Heart right ventricle (tissue), 16 donors: ENCODE data around the gene PAK1. TPM values are rescaled to one million over a fixed set of nuclear protein-coding genes. Genes with fewer than 3 reads are reported as not detected.

Experiments
- ATAC-seq, 8 donors: fragments of 200-7000 bp; cut with Tn5 transposase; one replicate each; pipeline ENCODE4 v1.9.1; 2020; ENCODE audit warnings: mild to moderate bottlenecking in 8 of 8, moderate library complexity in 8 of 8, moderate number of reproducible peaks in 1 of 8
- DNase-seq, 2 donors: peaks; one replicate each; pipeline ENCODE4 v3.0.0-alpha.2; 2020
- H3K27ac ChIP-seq, 10 donors: fragments of 200-600 bp; sonication (generic) in 2 of 10; one replicate each; pipeline versions ENCODE4 v1.5.0 to v1.8.0; 2020 to 2022; ENCODE audit warnings: mild to moderate bottlenecking in 3 of 10
- H3K27me3 ChIP-seq, 7 donors: fragments of 200-600 bp; one replicate each; pipeline ENCODE4 v1.8.0; 2021 to 2022; ENCODE audit warnings: mild to moderate bottlenecking in 2 of 7
- H3K36me3 ChIP-seq, 9 donors: fragments of 200-600 bp; sonication (generic) in 1 of 9; one replicate each; pipeline versions ENCODE4 v1.5.0 to v1.8.0; 2020 to 2022; ENCODE audit warnings: mild to moderate bottlenecking in 2 of 9
- H3K4me1 ChIP-seq, 9 donors: fragments of 200-600 bp; sonication (generic) in 1 of 9; one replicate each; pipeline versions ENCODE4 v1.5.0 to v1.8.0; 2020 to 2022; ENCODE audit warnings: mild to moderate bottlenecking in 4 of 9
- H3K4me3 ChIP-seq, 10 donors: fragments of 200-600 bp; sonication (generic) in 2 of 10; one replicate each; pipeline versions ENCODE4 v1.5.0 to v1.8.0; 2020 to 2022; ENCODE audit warnings: mild to moderate bottlenecking in 7 of 10, moderate library complexity in 2 of 10
- H3K9me3 ChIP-seq, 11 donors: fragments of 200-600 bp in 10 of 11; sonication (generic) in 2 of 11; one replicate each; pipeline versions ENCODE4 v1.5.0 to v1.8.0; 2013 to 2022; ENCODE audit warnings: mild to moderate bottlenecking in 2 of 11, control low read depth in 1 of 11, moderate library complexity in 1 of 11
- WGBS, 2 donors: extraction: QIAGEN DNeasy Blood & Tissue Kit; methylation state at CpG; one replicate each; pipeline ENCODE4 v1.1.7; 2013; ENCODE audit warnings: inconsistent platforms in 1 of 2; 5-methylcytosine and 5-hydroxymethylcytosine counted together
- intact Hi-C, 10 donors: fragments of 100-400 bp; cut with DNase I; formaldehyde crosslinking; loops; one replicate each; pipeline versions ENCODE4 v1.11.1 to v1.14.2; 2022
- polyA plus RNA-seq, 2 donors: library from polyadenylated mRNA; stranded (reverse); fragments of 200-250 nt; gene quantifications; one replicate each; pipeline ENCODE4 v1.2.3, GENCODE V29; 2013
- total RNA-seq, 10 donors: library from RNA; stranded (reverse); fragmentation: NEBNext Ultra II Directional in 3 of 10; extraction: Animal tissue kit (Norgen Biotek cat#: 25700) in 3 of 10; gene quantifications; one replicate each; pipeline versions ENCODE4 v1.2.1 to v1.2.4, GENCODE V29; 2021 to 2023
- TF ChIP-seq, protein P1 (sequence below), 9 donors: fragments of 200-600 bp; sonication (generic) in 2 of 9; IDR thresholded peaks; one replicate each; pipeline versions ENCODE4 v1.5.0 to v1.8.0; 2021 to 2022; ENCODE audit warnings: antibody characterized with exemption in 9 of 9, mild to moderate bottlenecking in 5 of 9, moderate library complexity in 1 of 9
- donor health status: Arrhythmogenic right ventricular cardiomyopathy.
- donor health status: ischemic (EF 13 %, LVEDD 7.1; RV severe dilation, severe dysfunction).
- donor health status: healthy with polysubstance abuse.
- donor health status: DM: no; HTN: yes; CAD: no.
- donor health status: DM: no; HTN: no; CAD: no.
- donor health status: ischemic (EF 25% LVEDD 6.9; RV normal size, moderate dysfunction).
- donor health status: ischemic (EF 25% LVEDD 5.7; RV mildly dilated, moderate dysfunction).
- donor health status: healthy.
- donor health status: DM: yes; HTN: yes; CAD: no.
- donor health status: Ischemic cardiomyopathy.
- donor health status: ischemic (EF 35%, LVEDD 5.7; RV mildly dilated, moderate dysfunction).
- donor health status: nonischemic (EF 11% LVEDD 7.7; RV severe dilation, severe dysfunction).
- donor health status: DM: yes; HTN: yes; CAD: no.
- donor health status: PGD.
- donor health status: ischemic (EF 29% LVEDD 5.4; RV normal size, mild dysfunction).
- donor health status: nonischemic (EF 23%, LVEDD 6.1; RV moderate dilation, normal function).

The PAK1 gene
- total and polyA plus RNA-seq, 12 donors: 2.4 to 17.7 (median 6.8) TPM

DNA sequence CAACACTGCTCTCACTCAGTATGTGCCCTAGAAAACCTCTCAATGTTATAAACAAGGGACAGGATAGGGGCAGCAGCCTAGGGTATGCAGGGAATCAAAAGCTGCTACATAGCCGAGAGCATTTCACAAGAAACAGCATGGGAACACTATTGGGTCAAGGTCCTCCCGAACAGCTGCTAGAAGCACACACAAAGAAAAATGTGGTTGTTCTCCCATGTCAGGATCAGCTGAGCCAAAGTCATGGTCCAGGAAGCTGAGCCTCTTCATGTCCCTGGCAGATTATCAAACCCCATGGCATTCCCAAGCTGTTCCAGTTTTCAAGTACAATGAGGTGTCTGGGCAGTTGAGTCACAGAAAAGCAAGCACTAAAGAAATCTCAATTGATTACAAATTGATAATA lies 151.4 kb downstream of the PAK1 start:
- TF ChIP-seq, protein P1, sequence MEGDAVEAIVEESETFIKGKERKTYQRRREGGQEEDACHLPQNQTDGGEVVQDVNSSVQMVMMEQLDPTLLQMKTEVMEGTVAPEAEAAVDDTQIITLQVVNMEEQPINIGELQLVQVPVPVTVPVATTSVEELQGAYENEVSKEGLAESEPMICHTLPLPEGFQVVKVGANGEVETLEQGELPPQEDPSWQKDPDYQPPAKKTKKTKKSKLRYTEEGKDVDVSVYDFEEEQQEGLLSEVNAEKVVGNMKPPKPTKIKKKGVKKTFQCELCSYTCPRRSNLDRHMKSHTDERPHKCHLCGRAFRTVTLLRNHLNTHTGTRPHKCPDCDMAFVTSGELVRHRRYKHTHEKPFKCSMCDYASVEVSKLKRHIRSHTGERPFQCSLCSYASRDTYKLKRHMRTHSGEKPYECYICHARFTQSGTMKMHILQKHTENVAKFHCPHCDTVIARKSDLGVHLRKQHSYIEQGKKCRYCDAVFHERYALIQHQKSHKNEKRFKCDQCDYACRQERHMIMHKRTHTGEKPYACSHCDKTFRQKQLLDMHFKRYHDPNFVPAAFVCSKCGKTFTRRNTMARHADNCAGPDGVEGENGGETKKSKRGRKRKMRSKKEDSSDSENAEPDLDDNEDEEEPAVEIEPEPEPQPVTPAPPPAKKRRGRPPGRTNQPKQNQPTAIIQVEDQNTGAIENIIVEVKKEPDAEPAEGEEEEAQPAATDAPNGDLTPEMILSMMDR (IDR thresholded peaks at IDR 0.05): no peak
- peak in 1 of 2 donors; percentile 5 for DNase-seq
- Histone ChIP-seq H3K4me3 (no peak overlapping the region), H3K36me3 (peaks cover 0 to 45% (median 0%) of the 10 kb centered on the region in 9 donors), H3K27me3 (no peaks in the 10 kb centered on the region), H3K27ac (no peak overlapping the region), H3K4me1 (peaks cover 0 to 11% (median 0%) of the 10 kb centered on the region in 9 donors), H3K9me3 (peaks cover 0 to under 1% (median 0%) of the 10 kb centered on the region in 11 donors)
- peak in 3 of 8 donors; percentile 38 to 77 (median 65) for ATAC-seq
- intact Hi-C loops: no loop called here
- WGBS, 2 donors: 64 to 84% methylated on average over 2 of the region's 2 CpGs

DNA sequence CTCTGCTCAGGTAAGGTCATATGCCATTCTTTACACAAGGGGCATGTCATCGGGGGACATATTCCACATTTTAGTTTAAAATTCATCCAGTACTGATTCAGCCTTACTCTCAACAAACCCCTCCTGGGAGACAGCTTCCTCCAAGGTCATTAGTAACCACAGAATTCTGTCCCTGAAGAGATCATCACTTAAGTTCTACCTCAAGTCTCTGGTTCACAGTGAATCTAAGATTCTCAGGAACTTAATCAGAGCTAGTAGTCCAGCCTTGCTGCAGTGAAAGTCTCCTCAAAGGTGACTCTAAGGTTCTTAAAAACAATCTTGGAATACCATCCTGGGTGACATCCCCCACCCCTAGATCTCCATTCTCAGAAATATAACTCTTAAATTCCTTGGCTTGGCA lies 153.5 kb downstream of the PAK1 start:
- TF ChIP-seq, protein P1 (IDR thresholded peaks at IDR 0.05): no peak
- whole genome bisulfite sequencing, 2 donors: 85 to 93% methylated on average over 1 of the region's 1 CpG
- intact Hi-C loops: no loop called here
- Histone ChIP-seq H3K9me3 (no peaks in the 10 kb centered on the region), H3K4me3 (no peak overlapping the region), H3K27ac (no peak overlapping the region), H3K4me1 (peaks cover 0 to 11% (median 0%) of the 10 kb centered on the region in 9 donors), H3K27me3 (no peaks in the 10 kb centered on the region), H3K36me3 (peaks cover 0 to 32% (median 0%) of the 10 kb centered on the region in 9 donors)
- DNase-seq (no peak), ATAC-seq (no peak)

DNA sequence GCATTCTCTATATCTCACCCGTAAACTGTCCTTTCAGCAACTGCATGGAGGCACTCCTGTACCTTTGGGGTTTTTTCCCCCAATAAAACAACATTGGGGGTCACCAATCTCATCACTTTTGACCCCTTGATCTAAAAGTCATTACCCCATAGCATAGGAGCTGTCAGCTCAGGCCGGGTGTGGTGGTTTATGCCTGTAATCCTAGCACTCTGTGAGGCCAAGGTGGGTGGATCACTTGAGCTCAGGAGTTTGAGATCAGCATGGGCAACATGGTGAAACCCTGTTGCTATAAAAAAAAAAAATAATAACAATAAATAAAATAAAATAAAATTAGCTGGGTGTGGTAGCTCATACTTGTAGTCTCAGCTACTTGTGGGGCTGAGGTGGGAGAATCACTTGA lies 155.3 kb downstream of the PAK1 start:
- 84% methylated on average over 2 of the region's 2 CpGs for WGBS, 2 donors
- H3K4me3 ChIP-seq: no peak overlapping the region
- intact Hi-C loops: no loop called here
- no peaks in the 10 kb centered on the region for H3K9me3 ChIP-seq
- TF ChIP-seq, protein P1 (IDR thresholded peaks at IDR 0.05): no peak
- no peak for DNase-seq
- no peak overlapping the region for H3K27ac ChIP-seq
- H3K27me3 ChIP-seq: no peaks in the 10 kb centered on the region
- H3K36me3 ChIP-seq: peaks cover 0 to 20% (median 0%) of the 10 kb centered on the region in 9 donors
- ATAC-seq: no peak
- peaks cover 0 to 11% (median 0%) of the 10 kb centered on the region in 9 donors for H3K4me1 ChIP-seq

DNA sequence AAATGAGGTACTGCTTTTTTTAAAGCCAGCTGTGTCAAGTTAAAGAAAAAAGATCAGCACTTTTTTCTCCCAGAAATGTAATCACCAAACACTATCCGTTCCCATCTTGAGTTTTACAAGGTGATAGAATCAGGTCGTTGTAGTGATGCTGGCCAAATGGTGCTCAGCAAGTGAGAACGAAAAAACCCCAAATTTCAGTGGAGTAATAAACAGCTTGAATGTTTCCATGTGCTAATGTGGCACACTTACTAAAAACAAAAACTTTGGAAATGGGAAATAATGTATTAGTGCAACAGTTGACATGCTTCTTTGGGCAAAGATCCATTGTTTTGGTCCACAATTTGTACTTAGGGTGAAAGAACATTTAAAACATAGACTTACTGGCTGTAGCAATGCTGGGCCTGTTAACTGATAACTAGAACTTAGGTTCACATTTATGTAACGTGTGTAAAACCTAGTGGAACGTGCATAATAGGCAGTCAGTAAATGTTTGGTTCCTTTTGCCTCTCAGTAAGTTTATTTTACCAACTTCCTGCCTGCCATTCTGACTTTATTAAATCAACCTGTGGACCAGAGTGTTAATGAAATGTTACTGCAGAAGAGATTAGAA lies 157.1 kb downstream of the PAK1 start:
- ATAC-seq: no peak
- intact Hi-C loops: no loop called here
- no peak overlapping the region for H3K27ac ChIP-seq

More for the DNA sequence above, 157.1 kb downstream of the PAK1 start:
- Histone ChIP-seq H3K27me3 (no peaks in the 10 kb centered on the region), H3K4me3 (no peak overlapping the region), H3K9me3 (no peaks in the 10 kb centered on the region), H3K4me1 (no peaks in the 10 kb centered on the region), H3K36me3 (peaks cover 0 to 3% (median 0%) of the 10 kb centered on the region in 9 donors)
- TF ChIP-seq, protein P1 (IDR thresholded peaks at IDR 0.05): no peak
- DNase-seq: no peak
- WGBS, 2 donors: 53 to 62% methylated on average over 5 of the region's 5 CpGs
